ENCODE measurements around the gene SVIL. TPM values are rescaled to one million over a fixed set of nuclear protein-coding genes. Genes with fewer than 3 reads are reported as not detected.
A peak's percentile ranks its signal among the peaks of the same experiment; 100 is the strongest.

SVIL gene
- total and polyA plus RNA-seq, 11 donors, result 95.2 to 589 (median 355) TPM

GRCh38 chr10:29598851-29599311, 35.9 kb downstream of the SVIL start:
- WGBS, 4 donors, result 25 to 28% (median 27%) methylated on average over 6 of the region's 6 CpGs
- Histone ChIP-seq H3K4me1 (peaks cover 0 to 89% (median 31%) of the 10 kb centered on the region in 12 donors), H3K27me3 (no peaks in the 10 kb centered on the region), H3K9me3 (no peaks in the 10 kb centered on the region), H3K4me3 (peak overlapping the region in 5 of 12 donors; percentile 1 to 32 (median 15)), H3K27ac (peak overlapping the region; percentile 71 to 95 (median 80)), H3K36me3 (peaks cover 0 to 25% (median 4%) of the 10 kb centered on the region in 9 donors)
- intact Hi-C loops (cut with DNase I), result loop anchor here in 5 of 10 donors (5.0 to 10.0 kb wide), 4 partner anchors 33 to 406 kb away; partner anchors contain the start of gene SVIL (in 1 of the 5)
- DNase-seq (peak in 3 of 5 donors; percentile 48 to 63 (median 55)), ATAC-seq (peak; percentile 82 to 86 (median 84))
- TF ChIP-seq POLR2A (IDR thresholded peaks at IDR 0.05) (no peak), CTCF (IDR thresholded peaks at IDR 0.05) (no peak)

GRCh38 chr10:29596826-29597225, 37.9 kb downstream of the SVIL start:
- DNase-seq (no peak), ATAC-seq (no peak)
- peak overlapping the region in 9 of 12 donors; percentile 20 to 95 (median 87) for H3K27ac ChIP-seq
- no peaks in the 10 kb centered on the region for H3K9me3 ChIP-seq
- TF ChIP-seq POLR2A (IDR thresholded peaks at IDR 0.05), result no peak
- TF ChIP-seq CTCF (IDR thresholded peaks at IDR 0.05), result no peak
- H3K4me3 ChIP-seq, result no peak overlapping the region
- H3K4me1 ChIP-seq, result peaks cover 0 to 92% (median 27%) of the 10 kb centered on the region in 12 donors
- H3K36me3 ChIP-seq, result peaks cover 0 to 19% (median 0%) of the 10 kb centered on the region in 9 donors
- intact Hi-C loops (cut with DNase I), result loop anchor here in 5 of 10 donors (5.0 to 10.0 kb wide), 4 partner anchors 35 to 408 kb away; partner anchors contain the start of gene SVIL (in 1 of the 5)
- H3K27me3 ChIP-seq, result no peaks in the 10 kb centered on the region
- WGBS, 4 donors, result 65 to 79% (median 69%) methylated on average over 11 of the region's 11 CpGs

- TF ChIP-seq POLR2A (IDR thresholded peaks at IDR 0.05) (no peak), CTCF (IDR thresholded peaks at IDR 0.05) (no peak)
- no peak for ATAC-seq
- DNase-seq, result no peak
- intact Hi-C loops (cut with DNase I), result loop anchor here in 5 of 10 donors (5.0 to 10.0 kb wide), 4 partner anchors 36 to 408 kb away; partner anchors contain the start of gene SVIL (in 1 of the 5)
- Histone ChIP-seq H3K27ac (peak overlapping the region in 7 of 12 donors; percentile 20 to 95 (median 89)), H3K27me3 (no peaks in the 10 kb centered on the region), H3K4me3 (no peak overlapping the region), H3K36me3 (peaks cover 0 to 14% (median 0%) of the 10 kb centered on the region in 9 donors), H3K4me1 (peaks cover 0 to 92% (median 27%) of the 10 kb centered on the region in 12 donors), H3K9me3 (no peaks in the 10 kb centered on the region)
- 79 to 96% (median 86%) methylated on average over 1 of the region's 1 CpG for WGBS, 4 donors
Observed at GRCh38 chr10:29596356-29596755, 38.4 kb downstream of the SVIL start.

GRCh38 chr10:29595636-29596225, 39.0 kb downstream of the SVIL start:
- no peaks in the 10 kb centered on the region for H3K27me3 ChIP-seq
- no peak for TF ChIP-seq CTCF (IDR thresholded peaks at IDR 0.05)
- no peak for TF ChIP-seq POLR2A (IDR thresholded peaks at IDR 0.05)
- H3K27ac ChIP-seq, result peak overlapping the region in 7 of 12 donors; percentile 6 to 93 (median 81)
- peaks cover 0 to 11% (median 0%) of the 10 kb centered on the region in 9 donors for H3K36me3 ChIP-seq
- ATAC-seq, result peak in 3 of 4 donors; percentile 14 to 37 (median 35)
- no peak overlapping the region for H3K4me3 ChIP-seq
- H3K4me1 ChIP-seq, result peaks cover 0 to 92% (median 30%) of the 10 kb centered on the region in 12 donors
- intact Hi-C loops (cut with DNase I), result loop anchor here in 5 of 10 donors (5.0 to 10.0 kb wide), 4 partner anchors 37 to 409 kb away; partner anchors contain the start of gene SVIL (in 1 of the 5)
- 62 to 84% (median 80%) methylated on average over 7 to 10 of the region's 10 CpGs for WGBS, 4 donors
- H3K9me3 ChIP-seq, result no peaks in the 10 kb centered on the region
- no peak for DNase-seq

All from heart left ventricle (tissue), 16 donors.